Measurements from ENCODE around the gene ST14. TPM values are rescaled to one million over a fixed set of nuclear protein-coding genes. Genes with fewer than 3 reads are reported as not detected.

ST14 gene
- total and polyA plus RNA-seq, 2 donors (not counting 1 experiment from before 2014, with no cell fraction given) = 36.2 to 52.2 TPM

DNA sequence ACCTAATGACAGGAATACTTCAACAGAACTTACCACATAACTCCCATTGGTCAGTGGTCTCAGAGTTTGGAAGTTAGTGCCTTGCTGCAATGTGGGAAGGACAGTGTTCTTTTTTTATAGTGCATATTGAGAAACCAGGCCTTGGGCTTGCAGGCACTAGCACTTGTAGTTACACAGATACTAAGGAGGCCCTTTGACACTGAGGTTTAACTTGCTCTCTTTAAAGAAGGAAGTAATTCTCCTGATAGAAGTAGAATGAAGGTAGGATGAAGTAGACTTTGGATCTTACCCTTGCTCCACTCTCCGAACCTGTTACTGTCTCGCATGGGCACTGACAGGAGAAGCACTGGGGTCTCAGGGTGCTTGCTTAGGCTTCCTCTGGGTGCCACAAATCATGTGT lies 31.0 kb upstream of the ST14 start:
- intact Hi-C loops (cut with micrococcal nuclease) = no loop called here
- Histone ChIP-seq H3K4me1 (ENCODE audit: control insufficient read depth in 2 of 2, insufficient read depth in 2 of 2, low read length in 2 of 2) (peaks cover 8 to 14% of the 10 kb centered on the region in 2 donors), H3K4me3 (ENCODE audit: control extremely low read depth in 1 of 5, extremely low read depth in 1 of 5, insufficient read depth in 1 of 5, low read depth in 2 of 5, low read length in 4 of 5) (no peak overlapping the region), H3K79me2 (ENCODE audit: control insufficient read depth, insufficient read depth, low read length) (peaks cover 23% of the 10 kb centered on the region), H4K20me1 (ENCODE audit: control insufficient read depth, insufficient read depth, low read length, poor library complexity, severe bottlenecking) (peaks cover 11% of the 10 kb centered on the region), H3K4me2 (replicated peaks; ENCODE audit: low read depth, low read length, poor library complexity, severe bottlenecking) (no peak overlapping the region), H3K36me3 (replicated peaks in 1 of 2; ENCODE audit: control extremely low read depth in 1 of 2, control insufficient read depth in 1 of 2, extremely low read depth in 1 of 2, insufficient read depth in 2 of 2, low read length in 1 of 2) (peaks cover 6 to 60% of the 10 kb centered on the region in 2 experiments), H2AFZ (ENCODE audit: insufficient read depth, low read depth, low read length, poor library complexity, severe bottlenecking) (no peak overlapping the region), H3K27ac (ENCODE audit: low read length in 2 of 2) (no peak overlapping the region), H3K27me3 (replicated peaks in 1 of 4; ENCODE audit: control extremely low read depth in 1 of 4, control insufficient read depth in 3 of 4, insufficient read depth in 4 of 4, low read length in 3 of 4) (no peaks in the 10 kb centered on the region), H3K9ac (ENCODE audit: low read length) (no peak overlapping the region), H3K9me3 (ENCODE audit: control extremely low read depth in 1 of 3, control insufficient read depth in 2 of 3, insufficient read depth in 1 of 3, low read length in 2 of 3) (no peaks in the 10 kb centered on the region)
- ATAC-seq (ENCODE audit: low read depth) (no peak), DNase-seq (no peak)
- H3K27ac Mint-ChIP-seq = no peak overlapping the region
- no peak overlapping the region for H3K4me3 Mint-ChIP-seq
- TF ChIP-seq, protein P1, sequence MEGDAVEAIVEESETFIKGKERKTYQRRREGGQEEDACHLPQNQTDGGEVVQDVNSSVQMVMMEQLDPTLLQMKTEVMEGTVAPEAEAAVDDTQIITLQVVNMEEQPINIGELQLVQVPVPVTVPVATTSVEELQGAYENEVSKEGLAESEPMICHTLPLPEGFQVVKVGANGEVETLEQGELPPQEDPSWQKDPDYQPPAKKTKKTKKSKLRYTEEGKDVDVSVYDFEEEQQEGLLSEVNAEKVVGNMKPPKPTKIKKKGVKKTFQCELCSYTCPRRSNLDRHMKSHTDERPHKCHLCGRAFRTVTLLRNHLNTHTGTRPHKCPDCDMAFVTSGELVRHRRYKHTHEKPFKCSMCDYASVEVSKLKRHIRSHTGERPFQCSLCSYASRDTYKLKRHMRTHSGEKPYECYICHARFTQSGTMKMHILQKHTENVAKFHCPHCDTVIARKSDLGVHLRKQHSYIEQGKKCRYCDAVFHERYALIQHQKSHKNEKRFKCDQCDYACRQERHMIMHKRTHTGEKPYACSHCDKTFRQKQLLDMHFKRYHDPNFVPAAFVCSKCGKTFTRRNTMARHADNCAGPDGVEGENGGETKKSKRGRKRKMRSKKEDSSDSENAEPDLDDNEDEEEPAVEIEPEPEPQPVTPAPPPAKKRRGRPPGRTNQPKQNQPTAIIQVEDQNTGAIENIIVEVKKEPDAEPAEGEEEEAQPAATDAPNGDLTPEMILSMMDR (IDR thresholded peaks at IDR 0.05) = no peak
- no peak for TF ChIP-seq EZH2 (IDR thresholded peaks at IDR 0.05; ENCODE audit: borderline replicate concordance, insufficient read depth, low read depth, low read length, poor library complexity, severe bottlenecking)
- H3K27me3 Mint-ChIP-seq = no peaks in the 10 kb centered on the region
- ChIA-PET CTCF (interaction anchor here (1.5 to 9.4 kb wide), 5 partner anchors 10 to 208 kb away, joined by 3 to 339 read pairs (median 98); no protein-coding TSS in a partner anchor), POLR2A (interaction anchor here (0.6 kb wide), 1 partner anchor 57 kb away, joined by 4 read pairs; no protein-coding TSS in a partner anchor)
- peaks cover 22% of the 10 kb centered on the region for H3K4me1 Mint-ChIP-seq
- no peaks in the 10 kb centered on the region for H3K9me3 Mint-ChIP-seq (ENCODE audit: insufficient read depth)
- 100% methylated on average over 2 of the region's 2 CpGs for WGBS (ENCODE audit: insufficient coverage)

DNA sequence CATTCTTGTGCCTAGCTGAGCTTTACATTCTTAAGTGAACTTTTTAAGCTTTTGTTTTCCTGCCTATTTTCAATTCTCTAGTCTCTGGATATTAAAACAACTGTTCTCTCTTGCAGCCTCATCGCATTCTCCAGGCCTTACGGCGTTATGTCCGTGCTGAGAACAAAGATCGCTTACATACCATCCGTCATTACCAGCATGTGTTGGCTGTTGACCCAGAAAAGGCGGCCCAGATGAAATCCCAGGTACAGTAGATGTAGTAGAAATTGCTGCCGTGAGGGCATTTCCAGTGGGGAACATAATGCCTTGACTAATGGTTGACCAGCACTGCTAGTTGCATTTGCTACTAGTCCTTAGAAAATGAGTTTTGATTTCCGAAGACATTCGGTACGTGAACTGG lies 29.7 kb upstream of the ST14 start:
- DNase-seq = no peak
- Histone ChIP-seq H3K4me3 (ENCODE audit: control extremely low read depth in 1 of 5, extremely low read depth in 1 of 5, insufficient read depth in 1 of 5, low read depth in 2 of 5, low read length in 4 of 5) (no peak overlapping the region), H3K79me2 (ENCODE audit: control insufficient read depth, insufficient read depth, low read length) (peaks cover 23% of the 10 kb centered on the region), H3K4me1 (ENCODE audit: control insufficient read depth in 2 of 2, insufficient read depth in 2 of 2, low read length in 2 of 2) (peaks cover 0 to 9% of the 10 kb centered on the region in 2 donors), H2AFZ (ENCODE audit: insufficient read depth, low read depth, low read length, poor library complexity, severe bottlenecking) (no peak overlapping the region), H3K27me3 (replicated peaks in 1 of 4; ENCODE audit: control extremely low read depth in 1 of 4, control insufficient read depth in 3 of 4, insufficient read depth in 4 of 4, low read length in 3 of 4) (no peaks in the 10 kb centered on the region), H3K4me2 (replicated peaks; ENCODE audit: low read depth, low read length, poor library complexity, severe bottlenecking) (no peak overlapping the region), H3K27ac (ENCODE audit: low read length in 2 of 2) (no peak overlapping the region), H3K9me3 (ENCODE audit: control extremely low read depth in 1 of 3, control insufficient read depth in 2 of 3, insufficient read depth in 1 of 3, low read length in 2 of 3) (no peaks in the 10 kb centered on the region), H3K9ac (ENCODE audit: low read length) (no peak overlapping the region), H4K20me1 (ENCODE audit: control insufficient read depth, insufficient read depth, low read length, poor library complexity, severe bottlenecking) (peaks cover 22% of the 10 kb centered on the region), H3K36me3 (replicated peaks in 1 of 2; ENCODE audit: control extremely low read depth in 1 of 2, control insufficient read depth in 1 of 2, extremely low read depth in 1 of 2, insufficient read depth in 2 of 2, low read length in 1 of 2) (peaks cover 6 to 55% of the 10 kb centered on the region in 2 experiments)
- Mint-ChIP-seq H3K4me3 (no peak overlapping the region), H3K4me1 (peaks cover 14% of the 10 kb centered on the region), H3K27ac (no peak overlapping the region), H3K9me3 (ENCODE audit: insufficient read depth) (no peaks in the 10 kb centered on the region), H3K27me3 (no peaks in the 10 kb centered on the region)
- TF ChIP-seq, protein P1 (IDR thresholded peaks at IDR 0.05) = no peak
- no peak for TF ChIP-seq EZH2 (IDR thresholded peaks at IDR 0.05; ENCODE audit: borderline replicate concordance, insufficient read depth, low read depth, low read length, poor library complexity, severe bottlenecking)
- intact Hi-C loops (cut with micrococcal nuclease) = no loop called here
- CTCF ChIA-PET = interaction anchor here (1.7 to 9.4 kb wide), 8 partner anchors 11 to 209 kb away, joined by 4 to 339 read pairs (median 55); partner anchors contain the start of gene PRDM10
- no peak for ATAC-seq (ENCODE audit: low read depth)
- POLR2A ChIA-PET = no interaction called here
- 97% methylated on average over 8 of the region's 11 CpGs for WGBS (ENCODE audit: insufficient coverage)
